Fibroblast of lung (primary cell): Measurements from ENCODE around the gene ERBB4.

Source experiments
- EZH2 ChIP-seq: IDR thresholded peaks from 2 replicates; pipeline ENCODE4 v1.5.1; 2012; ENCODE audit warnings: low read length, control low read depth, mild to moderate bottlenecking; ENCODE audit errors: missing control alignments
- TF ChIP-seq, protein P1 (sequence below), 2 donors: IDR thresholded peaks in 1 of 2; conservative IDR thresholded peaks in 1 of 2; 1 replicate in 1 of 2; 2 replicates in 1 of 2; pipeline ENCODE4 v1.5.1; 2011 to 2012; ENCODE audit warnings: low read length in 2 of 2, control low read depth in 1 of 2, inconsistent platforms in 1 of 2, low read depth in 1 of 2, mild to moderate bottlenecking in 1 of 2

DNA sequence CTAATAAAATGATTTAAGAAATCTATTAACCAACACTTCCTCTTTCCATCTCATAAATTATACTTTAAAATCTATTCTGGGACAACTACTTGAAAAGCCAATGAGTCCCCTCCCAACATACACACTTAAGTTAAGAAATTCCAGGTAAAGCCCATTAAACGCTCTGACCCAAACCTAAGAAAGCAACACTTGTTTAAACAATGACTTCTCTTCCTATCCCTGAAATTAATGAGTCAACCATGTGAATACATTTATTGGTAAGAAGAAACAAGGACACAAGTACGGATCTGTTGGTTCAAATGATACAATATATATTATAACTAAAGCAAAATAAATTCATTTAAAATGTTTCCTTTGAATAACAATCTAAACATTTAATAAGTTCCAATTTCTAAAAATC is 279.4 kb downstream of the ERBB4 start:
- TF ChIP-seq, protein P1, sequence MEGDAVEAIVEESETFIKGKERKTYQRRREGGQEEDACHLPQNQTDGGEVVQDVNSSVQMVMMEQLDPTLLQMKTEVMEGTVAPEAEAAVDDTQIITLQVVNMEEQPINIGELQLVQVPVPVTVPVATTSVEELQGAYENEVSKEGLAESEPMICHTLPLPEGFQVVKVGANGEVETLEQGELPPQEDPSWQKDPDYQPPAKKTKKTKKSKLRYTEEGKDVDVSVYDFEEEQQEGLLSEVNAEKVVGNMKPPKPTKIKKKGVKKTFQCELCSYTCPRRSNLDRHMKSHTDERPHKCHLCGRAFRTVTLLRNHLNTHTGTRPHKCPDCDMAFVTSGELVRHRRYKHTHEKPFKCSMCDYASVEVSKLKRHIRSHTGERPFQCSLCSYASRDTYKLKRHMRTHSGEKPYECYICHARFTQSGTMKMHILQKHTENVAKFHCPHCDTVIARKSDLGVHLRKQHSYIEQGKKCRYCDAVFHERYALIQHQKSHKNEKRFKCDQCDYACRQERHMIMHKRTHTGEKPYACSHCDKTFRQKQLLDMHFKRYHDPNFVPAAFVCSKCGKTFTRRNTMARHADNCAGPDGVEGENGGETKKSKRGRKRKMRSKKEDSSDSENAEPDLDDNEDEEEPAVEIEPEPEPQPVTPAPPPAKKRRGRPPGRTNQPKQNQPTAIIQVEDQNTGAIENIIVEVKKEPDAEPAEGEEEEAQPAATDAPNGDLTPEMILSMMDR (conservative IDR thresholded peaks at IDR 0.05 in 1 of 2, IDR thresholded peaks at IDR 0.05 in 1 of 2; ENCODE audit: low read depth in 1 of 2, low read length in 2 of 2) = no peak
- TF ChIP-seq EZH2 = no peak
